Activated naive CD4-positive, alpha-beta T cell treated with Interleukin-2 at 50 U/mL for 16 hours (primary cell): ENCODE results near the gene WDR20.
A peak's percentile ranks its signal among the peaks of the same experiment; 100 is the strongest.

Experiments
- DNase-seq: peaks from one replicate; pipeline ENCODE4 v3.0.0-alpha.2; 2020

WDR20 gene

GRCh38 chr14:102201353-102201738 is 61.6 kb downstream of the WDR20 start:
- peak; percentile 12 for DNase-seq

- DNase-seq, result no peak
Observed at GRCh38 chr14:102201776-102202175, 62.1 kb downstream of the WDR20 start.

- no peak for DNase-seq
Observed at GRCh38 chr14:102202944-102203343, 63.2 kb downstream of the WDR20 start.

GRCh38 chr14:102203382-102203781 is 63.7 kb downstream of the WDR20 start:
- no peak for DNase-seq

GRCh38 chr14:102205560-102205959 is 65.9 kb downstream of the WDR20 start:
- DNase-seq, result no peak

GRCh38 chr14:102206918-102207317 is 67.2 kb downstream of the WDR20 start:
- DNase-seq, result no peak

GRCh38 chr14:102207831-102208365 is 68.2 kb downstream of the WDR20 start:
- DNase-seq, result no peak

- DNase-seq, result no peak
Observed at GRCh38 chr14:102208741-102209140, 69.0 kb downstream of the WDR20 start.

GRCh38 chr14:102209224-102209966 is 69.7 kb downstream of the WDR20 start:
- DNase-seq, result no peak

- DNase-seq, result no peak
Observed at GRCh38 chr14:102210421-102211042, 70.8 kb downstream of the WDR20 start.

- DNase-seq, result no peak
Observed at GRCh38 chr14:102211240-102211639, 71.5 kb downstream of the WDR20 start.

- no peak for DNase-seq
Observed at GRCh38 chr14:102212356-102212755, 72.7 kb downstream of the WDR20 start.

- DNase-seq, result no peak
Observed at GRCh38 chr14:102212845-102213244, 73.1 kb downstream of the WDR20 start.

GRCh38 chr14:102213470-102213869 is 73.8 kb downstream of the WDR20 start:
- no peak for DNase-seq

GRCh38 chr14:102213984-102214658 is 74.4 kb downstream of the WDR20 start:
- DNase-seq, result no peak

- no peak for DNase-seq
Observed at GRCh38 chr14:102215071-102215470, 75.4 kb downstream of the WDR20 start.

GRCh38 chr14:102215576-102216250 is 76.0 kb downstream of the WDR20 start:
- no peak for DNase-seq

- DNase-seq, result no peak
Observed at GRCh38 chr14:102217399-102217798, 77.7 kb downstream of the WDR20 start.

- DNase-seq, result no peak
Observed at GRCh38 chr14:102217987-102218421, 78.3 kb downstream of the WDR20 start.

- no peak for DNase-seq
Observed at GRCh38 chr14:102218688-102219087, 79.0 kb downstream of the WDR20 start.

GRCh38 chr14:102219316-102219715 is 79.6 kb downstream of the WDR20 start:
- DNase-seq, result no peak

- no peak for DNase-seq
Observed at GRCh38 chr14:102220031-102220430, 80.3 kb downstream of the WDR20 start.

GRCh38 chr14:102221026-102221425 is 81.3 kb downstream of the WDR20 start:
- no peak for DNase-seq
